Measurements from ENCODE around the gene SEMA6B.

Gene SEMA6B

GRCh38 chr19:4604912-4605311 is 45.4 kb upstream of the SEMA6B start:
- H3K9me3 ChIP-seq (ENCODE audit: insufficient read depth, low read length) = no peaks in the 10 kb centered on the region
- H3K79me2 ChIP-seq (ENCODE audit: low read length) = no peaks in the 10 kb centered on the region
- TF ChIP-seq, protein P1, sequence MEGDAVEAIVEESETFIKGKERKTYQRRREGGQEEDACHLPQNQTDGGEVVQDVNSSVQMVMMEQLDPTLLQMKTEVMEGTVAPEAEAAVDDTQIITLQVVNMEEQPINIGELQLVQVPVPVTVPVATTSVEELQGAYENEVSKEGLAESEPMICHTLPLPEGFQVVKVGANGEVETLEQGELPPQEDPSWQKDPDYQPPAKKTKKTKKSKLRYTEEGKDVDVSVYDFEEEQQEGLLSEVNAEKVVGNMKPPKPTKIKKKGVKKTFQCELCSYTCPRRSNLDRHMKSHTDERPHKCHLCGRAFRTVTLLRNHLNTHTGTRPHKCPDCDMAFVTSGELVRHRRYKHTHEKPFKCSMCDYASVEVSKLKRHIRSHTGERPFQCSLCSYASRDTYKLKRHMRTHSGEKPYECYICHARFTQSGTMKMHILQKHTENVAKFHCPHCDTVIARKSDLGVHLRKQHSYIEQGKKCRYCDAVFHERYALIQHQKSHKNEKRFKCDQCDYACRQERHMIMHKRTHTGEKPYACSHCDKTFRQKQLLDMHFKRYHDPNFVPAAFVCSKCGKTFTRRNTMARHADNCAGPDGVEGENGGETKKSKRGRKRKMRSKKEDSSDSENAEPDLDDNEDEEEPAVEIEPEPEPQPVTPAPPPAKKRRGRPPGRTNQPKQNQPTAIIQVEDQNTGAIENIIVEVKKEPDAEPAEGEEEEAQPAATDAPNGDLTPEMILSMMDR (IDR thresholded peaks at IDR 0.05; ENCODE audit: low read depth, low read length) = no peak
- TF ChIP-seq EZH2phosphoT487 (IDR thresholded peaks at IDR 0.05; ENCODE audit: low read depth) = no peak
- no peak overlapping the region for H3K9ac ChIP-seq (ENCODE audit: low read length)
- H3K27ac ChIP-seq (ENCODE audit: low read length) = no peak overlapping the region
- no peak overlapping the region for H2AFZ ChIP-seq (ENCODE audit: low read depth, low read length)
- H3K36me3 ChIP-seq (replicated peaks; ENCODE audit: low read depth, low read length) = no peaks in the 10 kb centered on the region
- no peak overlapping the region for H3K4me3 ChIP-seq (ENCODE audit: low read length)
- H3K4me2 ChIP-seq (ENCODE audit: low read length) = no peak overlapping the region
- peaks cover 20% of the 10 kb centered on the region; the same call in 1 of the 2 replicates for H3K27me3 ChIP-seq (ENCODE audit: low read depth, low read length)
- no peaks in the 10 kb centered on the region for H4K20me1 ChIP-seq (ENCODE audit: insufficient read depth, low read length)
- peaks cover 3% of the 10 kb centered on the region for H3K4me1 ChIP-seq (ENCODE audit: low read length)

GRCh38 chr19:4602915-4603314 is 43.4 kb upstream of the SEMA6B start:
- Histone ChIP-seq H3K4me1 (ENCODE audit: low read length) (peaks cover 5% of the 10 kb centered on the region; the same call in 1 of the 2 replicates), H3K27ac (ENCODE audit: low read length) (no peak overlapping the region)
- TF ChIP-seq, protein P1 (IDR thresholded peaks at IDR 0.05; ENCODE audit: low read depth, low read length) = no peak
- TF ChIP-seq EZH2phosphoT487 (IDR thresholded peaks at IDR 0.05; ENCODE audit: low read depth) = no peak

GRCh38 chr19:4602173-4602788 is 42.8 kb upstream of the SEMA6B start:
- H2AFZ ChIP-seq (ENCODE audit: low read depth, low read length) = no peak overlapping the region
- no peak overlapping the region for H3K27ac ChIP-seq (ENCODE audit: low read length)
- no peaks in the 10 kb centered on the region for H3K9me3 ChIP-seq (ENCODE audit: insufficient read depth, low read length)
- H3K27me3 ChIP-seq (ENCODE audit: low read depth, low read length) = peaks cover 25% of the 10 kb centered on the region; the same call in 1 of the 2 replicates
- H3K36me3 ChIP-seq (replicated peaks; ENCODE audit: low read depth, low read length) = no peaks in the 10 kb centered on the region
- no peaks in the 10 kb centered on the region for H4K20me1 ChIP-seq (ENCODE audit: insufficient read depth, low read length)
- H3K9ac ChIP-seq (ENCODE audit: low read length) = no peak overlapping the region
- H3K4me2 ChIP-seq (ENCODE audit: low read length) = no peak overlapping the region
- H3K4me1 ChIP-seq (ENCODE audit: low read length) = peaks cover 9% of the 10 kb centered on the region; the same call in 1 of the 2 replicates
- H3K79me2 ChIP-seq (ENCODE audit: low read length) = no peaks in the 10 kb centered on the region
- TF ChIP-seq EZH2phosphoT487 (IDR thresholded peaks at IDR 0.05; ENCODE audit: low read depth) = no peak
- TF ChIP-seq, protein P1 (IDR thresholded peaks at IDR 0.05; ENCODE audit: low read depth, low read length) = no peak
- H3K4me3 ChIP-seq (ENCODE audit: low read length) = no peak overlapping the region

More at GRCh38 chr19:4602915-4603314, 43.4 kb upstream of the SEMA6B start:
- Histone ChIP-seq H4K20me1 (ENCODE audit: insufficient read depth, low read length) (no peaks in the 10 kb centered on the region), H3K27me3 (ENCODE audit: low read depth, low read length) (peaks cover 25% of the 10 kb centered on the region; the same call in 1 of the 2 replicates), H3K4me2 (ENCODE audit: low read length) (no peak overlapping the region), H3K9ac (ENCODE audit: low read length) (no peak overlapping the region), H3K36me3 (replicated peaks; ENCODE audit: low read depth, low read length) (no peaks in the 10 kb centered on the region), H3K79me2 (ENCODE audit: low read length) (no peaks in the 10 kb centered on the region), H3K9me3 (ENCODE audit: insufficient read depth, low read length) (no peaks in the 10 kb centered on the region), H3K4me3 (ENCODE audit: low read length) (no peak overlapping the region), H2AFZ (ENCODE audit: low read depth, low read length) (no peak overlapping the region)

- Histone ChIP-seq H3K9me3 (ENCODE audit: insufficient read depth, low read length) (no peaks in the 10 kb centered on the region), H3K27ac (ENCODE audit: low read length) (no peak overlapping the region), H3K36me3 (replicated peaks; ENCODE audit: low read depth, low read length) (no peaks in the 10 kb centered on the region), H2AFZ (ENCODE audit: low read depth, low read length) (no peak overlapping the region), H3K4me1 (ENCODE audit: low read length) (peaks cover 10% of the 10 kb centered on the region; the same call in 1 of the 2 replicates), H4K20me1 (ENCODE audit: insufficient read depth, low read length) (no peaks in the 10 kb centered on the region), H3K9ac (ENCODE audit: low read length) (no peak overlapping the region), H3K79me2 (ENCODE audit: low read length) (no peaks in the 10 kb centered on the region), H3K4me2 (ENCODE audit: low read length) (no peak overlapping the region), H3K4me3 (ENCODE audit: low read length) (no peak overlapping the region), H3K27me3 (ENCODE audit: low read depth, low read length) (peaks cover 25% of the 10 kb centered on the region; the same call in 1 of the 2 replicates)
- TF ChIP-seq EZH2phosphoT487 (IDR thresholded peaks at IDR 0.05; ENCODE audit: low read depth) = no peak
- TF ChIP-seq, protein P1 (IDR thresholded peaks at IDR 0.05; ENCODE audit: low read depth, low read length) = no peak
These were observed 41.4 kb upstream of the SEMA6B start for GRCh38 chr19:4600893-4601292.
